ENCODE measurements around the gene IGFL1. TPM values are rescaled to one million over a fixed set of nuclear protein-coding genes. Genes with fewer than 3 reads are reported as not detected.
"Not testable (repeated sequence)": the region's sequence is repeated elsewhere in the genome, so short reads cannot be mapped to it uniquely, and the experiment has no call there.

IGFL1 gene
- total RNA-seq: not detected

- Mint-ChIP-seq H3K36me3 (ENCODE audit: low read depth) (no peaks in the 10 kb centered on the region), H3K4me1 (peaks cover 6% of the 10 kb centered on the region), H3K9me3 (no peaks in the 10 kb centered on the region), H3K27ac (no peak within 1 kb of the TSS), H3K27me3 (peaks cover 3% of the 10 kb centered on the region), H3K4me3 (no peak within 1 kb of the TSS)
- no peak for DNase-seq
- CTCF ChIA-PET: interaction anchor here (1.0 kb wide), 1 partner anchor 200 kb away, joined by 3 read pairs; no protein-coding TSS in a partner anchor
- POLR2A ChIA-PET: no interaction called here
Observed at GRCh38 chr19:46229442-46229841, at the start of gene IGFL1. Gene IGFL1 (plus strand): TSS chr19:46229742. CDS start chr19:46229775, 33 bp downstream.

DNA sequence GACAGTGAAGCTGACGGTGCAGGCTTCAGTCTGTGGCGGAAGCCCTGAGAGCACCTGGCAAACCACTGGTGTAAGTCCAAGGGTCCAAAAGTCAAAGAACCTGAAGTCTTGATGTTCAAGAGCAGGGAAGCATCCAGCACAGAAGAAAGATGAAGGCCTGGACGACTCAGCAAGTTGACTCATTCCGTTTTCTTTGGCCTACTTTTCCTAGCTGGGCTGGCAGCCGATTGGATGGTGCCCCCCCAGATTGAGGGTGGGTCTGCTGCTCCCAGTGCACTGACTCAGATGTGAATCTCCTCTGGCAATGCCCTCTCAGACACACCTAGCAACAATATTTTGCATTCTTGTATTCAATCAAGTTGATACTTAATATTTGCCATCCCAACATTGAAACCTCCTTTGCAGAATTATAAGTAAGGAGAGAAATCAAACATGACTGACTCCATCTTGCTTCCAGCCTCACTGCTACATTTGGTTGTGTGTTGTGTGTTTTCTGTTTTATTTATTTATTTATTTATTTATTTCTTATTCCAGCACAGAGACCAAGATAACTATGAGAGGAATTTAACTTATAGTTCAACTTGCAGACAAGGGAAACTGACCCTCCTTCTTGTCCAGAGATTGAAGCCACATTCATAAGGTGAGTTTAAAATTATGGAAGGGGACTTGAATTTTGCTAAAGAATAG, 48.7 kb upstream of the IGFL1 start:
- H3K4me3 Mint-ChIP-seq: no peak overlapping the region
- no peak overlapping the region for H3K27ac Mint-ChIP-seq
- H3K36me3 Mint-ChIP-seq (ENCODE audit: low read depth): no peaks in the 10 kb centered on the region
- peaks cover 11% of the 10 kb centered on the region for H3K4me1 Mint-ChIP-seq
- ChIA-PET POLR2A (no interaction called here), CTCF (no interaction called here)
- peaks cover 30% of the 10 kb centered on the region for H3K27me3 Mint-ChIP-seq
- H3K9me3 Mint-ChIP-seq: no peaks in the 10 kb centered on the region
- no peak for DNase-seq

DNA sequence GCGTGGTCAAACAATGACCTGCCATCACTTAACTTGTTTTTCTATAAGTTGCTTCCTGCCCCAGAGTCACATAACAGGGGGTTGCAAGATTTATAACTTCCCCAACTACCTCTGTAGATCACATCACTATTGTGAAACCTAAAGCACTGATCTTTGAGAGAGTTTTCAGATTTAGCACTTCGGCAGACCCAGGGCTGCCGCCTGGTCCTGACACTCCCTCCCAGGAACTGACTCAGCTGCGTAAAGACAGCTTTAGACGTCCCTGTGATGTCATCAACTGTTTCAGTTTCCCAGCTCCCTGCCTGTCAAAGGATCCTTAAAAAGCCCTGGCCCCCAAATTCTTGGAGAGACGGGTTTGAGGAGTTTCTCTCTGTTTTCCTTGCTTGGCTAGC, 48.2 kb upstream of the IGFL1 start:
- Mint-ChIP-seq H3K27ac (no peak overlapping the region), H3K27me3 (peaks cover 28% of the 10 kb centered on the region), H3K9me3 (no peaks in the 10 kb centered on the region), H3K4me1 (peaks cover 10% of the 10 kb centered on the region), H3K4me3 (no peak overlapping the region), H3K36me3 (ENCODE audit: low read depth) (no peaks in the 10 kb centered on the region)
- POLR2A ChIA-PET: no interaction called here
- CTCF ChIA-PET: no interaction called here
- DNase-seq: no peak

GRCh38 chr19:46182476-46182875, 47.1 kb upstream of the IGFL1 start:
- ChIA-PET POLR2A (no interaction called here), CTCF (no interaction called here)
- peaks cover 32% of the 10 kb centered on the region for H3K27me3 Mint-ChIP-seq
- H3K36me3 Mint-ChIP-seq (ENCODE audit: low read depth): no peaks in the 10 kb centered on the region
- H3K4me1 Mint-ChIP-seq: peaks cover 10% of the 10 kb centered on the region
- no peak for DNase-seq
- H3K4me3 Mint-ChIP-seq: no peak overlapping the region
- no peak overlapping the region for H3K27ac Mint-ChIP-seq
- no peaks in the 10 kb centered on the region for H3K9me3 Mint-ChIP-seq

- H3K4me1 Mint-ChIP-seq: peaks cover 10% of the 10 kb centered on the region
- H3K4me3 Mint-ChIP-seq; H3K36me3 Mint-ChIP-seq (ENCODE audit: low read depth); H3K27ac Mint-ChIP-seq; H3K9me3 Mint-ChIP-seq; POLR2A ChIA-PET; DNase-seq; CTCF ChIA-PET: not testable (repeated sequence)
- peaks cover 46% of the 10 kb centered on the region for H3K27me3 Mint-ChIP-seq
Observed at GRCh38 chr19:46184775-46185710, 44.5 kb upstream of the IGFL1 start.

- Mint-ChIP-seq H3K9me3 (no peaks in the 10 kb centered on the region), H3K27ac (no peak overlapping the region), H3K36me3 (ENCODE audit: low read depth) (no peaks in the 10 kb centered on the region), H3K4me1 (peaks cover 10% of the 10 kb centered on the region), H3K4me3 (no peak overlapping the region), H3K27me3 (peaks cover 56% of the 10 kb centered on the region)
- POLR2A ChIA-PET: no interaction called here
- no peak for DNase-seq
- CTCF ChIA-PET: no interaction called here
Observed at GRCh38 chr19:46186101-46186716, 43.3 kb upstream of the IGFL1 start.

DNA sequence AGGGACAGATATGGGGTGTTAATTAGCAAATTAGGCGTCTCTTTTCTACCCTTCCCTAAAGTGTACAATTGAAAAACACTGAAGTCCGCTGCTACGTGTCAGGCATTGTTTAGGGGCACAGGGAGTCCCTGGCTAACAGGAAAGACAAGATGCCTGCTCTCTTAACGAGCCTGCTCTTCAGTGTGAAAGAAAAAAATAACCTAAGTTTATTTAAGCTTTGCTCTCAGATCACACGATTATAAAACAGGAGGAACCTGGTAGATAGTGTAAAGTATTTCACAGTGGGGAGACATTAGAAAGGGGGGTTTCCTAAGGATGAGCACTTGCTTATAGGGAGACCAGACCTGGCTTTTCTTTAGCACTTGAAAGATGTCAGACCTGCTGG, 42.8 kb upstream of the IGFL1 start:
- no peak overlapping the region for H3K4me3 Mint-ChIP-seq
- H3K27ac Mint-ChIP-seq: no peak overlapping the region
- POLR2A ChIA-PET: no interaction called here
- peaks cover 58% of the 10 kb centered on the region for H3K27me3 Mint-ChIP-seq
- no peak for DNase-seq
- no peaks in the 10 kb centered on the region for H3K36me3 Mint-ChIP-seq (ENCODE audit: low read depth)
- H3K4me1 Mint-ChIP-seq: peaks cover 8% of the 10 kb centered on the region
- CTCF ChIA-PET: no interaction called here
- no peaks in the 10 kb centered on the region for H3K9me3 Mint-ChIP-seq

- Mint-ChIP-seq H3K9me3 (no peaks in the 10 kb centered on the region), H3K36me3 (ENCODE audit: low read depth) (no peaks in the 10 kb centered on the region), H3K4me3 (no peak overlapping the region), H3K27me3 (peaks cover 46% of the 10 kb centered on the region), H3K27ac (no peak overlapping the region), H3K4me1 (peaks cover 2% of the 10 kb centered on the region)
- CTCF ChIA-PET: interaction anchor here (0.8 kb wide), 1 partner anchor 105 kb away, joined by 3 read pairs; no protein-coding TSS in a partner anchor
- DNase-seq: no peak
- POLR2A ChIA-PET: no interaction called here
Observed at GRCh38 chr19:46189971-46190888, 39.3 kb upstream of the IGFL1 start.

GRCh38 chr19:46191356-46191755, 38.2 kb upstream of the IGFL1 start:
- H3K9me3 Mint-ChIP-seq: no peaks in the 10 kb centered on the region

GRCh38 chr19:46191972-46192371, 37.6 kb upstream of the IGFL1 start:
- Mint-ChIP-seq H3K4me1 (no peaks in the 10 kb centered on the region), H3K27ac (no peak overlapping the region), H3K9me3 (no peaks in the 10 kb centered on the region), H3K36me3 (ENCODE audit: low read depth) (no peaks in the 10 kb centered on the region), H3K4me3 (no peak overlapping the region), H3K27me3 (peaks cover 48% of the 10 kb centered on the region)
- no peak for DNase-seq
- ChIA-PET POLR2A (no interaction called here), CTCF (interaction anchor here (1.2 kb wide), 1 partner anchor 78 kb away, joined by 3 read pairs; no protein-coding TSS in a partner anchor)

More at GRCh38 chr19:46191356-46191755, 38.2 kb upstream of the IGFL1 start:
- DNase-seq: no peak
- ChIA-PET CTCF (interaction anchor here (1.2 kb wide), 1 partner anchor 79 kb away, joined by 3 read pairs; no protein-coding TSS in a partner anchor), POLR2A (no interaction called here)
- H3K4me3 Mint-ChIP-seq: no peak overlapping the region
- H3K27me3 Mint-ChIP-seq: peaks cover 50% of the 10 kb centered on the region
- H3K36me3 Mint-ChIP-seq (ENCODE audit: low read depth): no peaks in the 10 kb centered on the region
- H3K4me1 Mint-ChIP-seq: no peaks in the 10 kb centered on the region
- H3K27ac Mint-ChIP-seq: no peak overlapping the region

- H3K36me3 Mint-ChIP-seq (ENCODE audit: low read depth); H3K4me1 Mint-ChIP-seq; H3K27ac Mint-ChIP-seq; POLR2A ChIA-PET; H3K9me3 Mint-ChIP-seq; DNase-seq; H3K4me3 Mint-ChIP-seq; CTCF ChIA-PET: not testable (repeated sequence)
- H3K27me3 Mint-ChIP-seq: peaks cover 52% of the 10 kb centered on the region
Observed at GRCh38 chr19:46192626-46192991, 36.9 kb upstream of the IGFL1 start.

DNA sequence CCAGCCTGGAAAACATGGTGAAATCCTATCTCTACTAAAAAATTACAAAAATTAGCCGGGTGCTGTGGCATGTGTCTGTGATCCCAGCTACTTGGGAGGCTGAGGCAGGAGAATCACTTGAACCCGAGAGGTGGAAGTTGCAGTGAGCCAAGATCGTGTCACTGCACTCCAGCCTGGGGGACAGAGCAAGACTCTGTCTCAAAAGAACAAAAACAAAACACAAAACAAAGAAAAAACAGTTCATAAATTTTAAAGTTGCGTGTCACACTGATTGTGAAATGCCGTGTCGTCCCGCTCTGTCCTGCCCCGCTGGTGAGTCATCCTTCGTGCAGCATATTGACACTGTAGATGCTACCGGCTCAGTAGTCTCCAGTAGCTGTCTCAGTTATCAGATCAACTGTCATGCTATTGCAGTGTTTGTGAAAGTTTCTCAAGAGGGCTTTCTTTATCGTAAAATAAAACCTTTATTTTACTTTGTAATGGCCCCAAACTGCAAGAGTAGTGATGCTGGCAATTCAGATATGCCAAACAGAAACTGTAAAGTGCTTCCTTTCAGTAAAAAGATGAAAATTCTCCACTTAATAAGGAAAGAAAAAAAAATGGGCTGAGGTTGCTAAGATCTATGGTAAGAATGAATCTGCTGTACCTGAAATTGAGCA, 36.4 kb upstream of the IGFL1 start:
- Mint-ChIP-seq H3K36me3 (ENCODE audit: low read depth) (no peaks in the 10 kb centered on the region), H3K4me1 (no peaks in the 10 kb centered on the region), H3K27me3 (peaks cover 50% of the 10 kb centered on the region), H3K27ac (peak overlapping the region; percentile 11), H3K9me3 (no peaks in the 10 kb centered on the region), H3K4me3 (no peak overlapping the region)
- POLR2A ChIA-PET: no interaction called here
- CTCF ChIA-PET: no interaction called here
- DNase-seq: no peak
